HK-2 (cell line): ENCODE data around the gene REEP3.
A peak's percentile ranks its signal among the peaks of the same experiment; 100 is the strongest.

ENCODE experiments used
- DNase-seq: peaks from one replicate; pipeline ENCODE4 v3.0.0-alpha.2; 2018; ENCODE audit not compliant: unreplicated experiment

The REEP3 gene

DNA sequence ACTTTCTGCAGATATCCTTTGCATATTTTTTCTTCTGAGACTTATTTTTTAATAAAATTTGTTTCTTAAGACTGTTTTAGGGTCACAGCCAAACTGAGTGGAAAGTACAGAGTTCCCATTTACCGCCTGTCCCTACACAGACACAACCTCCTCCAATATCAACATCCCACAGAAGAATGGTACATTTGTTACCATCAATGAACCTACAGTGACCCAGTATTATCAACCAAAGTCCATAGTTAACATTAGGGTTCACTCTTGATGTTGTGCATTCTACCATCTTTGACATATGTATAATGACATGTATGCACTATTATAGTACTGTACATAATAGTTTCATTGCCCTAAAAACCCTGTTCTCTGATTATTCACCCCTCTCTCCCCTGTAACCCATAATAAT lies 14.6 kb upstream of the REEP3 start:
- no peak for DNase-seq

DNA sequence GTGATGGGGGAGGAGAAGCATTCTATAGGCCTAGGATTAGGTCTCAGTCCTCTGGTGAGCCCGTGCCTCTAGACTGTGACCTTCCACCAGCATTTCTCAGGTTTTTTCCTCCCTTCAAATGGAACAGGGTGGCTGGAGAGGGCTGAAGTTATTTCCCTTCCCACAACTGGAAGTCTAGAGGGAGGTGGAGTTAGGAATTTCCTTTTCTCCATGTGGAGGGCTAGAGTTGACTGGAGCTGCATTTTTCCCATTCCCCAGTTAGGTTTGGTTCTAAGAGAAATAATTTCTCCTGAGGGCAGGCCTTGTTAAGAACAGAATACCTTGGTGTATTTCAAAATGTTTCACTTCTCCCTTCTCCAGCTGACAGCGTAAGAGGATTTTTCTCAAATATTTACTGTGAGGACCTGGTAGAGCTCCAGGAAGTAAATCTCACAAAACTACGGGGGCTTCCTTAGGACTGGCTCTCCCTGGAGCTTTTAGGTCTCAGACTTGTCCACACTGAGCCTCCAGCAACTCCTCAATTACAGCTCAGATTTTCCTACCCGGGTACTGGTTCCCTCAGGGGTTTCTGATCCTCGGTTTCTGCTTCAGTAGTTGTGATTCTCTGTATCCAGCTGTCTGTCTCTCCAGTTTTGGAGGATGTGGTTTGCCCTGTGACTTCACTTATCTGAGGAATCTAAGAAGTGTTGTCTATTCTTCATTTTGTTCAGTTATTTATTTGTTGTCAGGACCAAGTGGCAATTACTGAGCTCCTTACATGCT lies 6.0 kb upstream of the REEP3 start:
- DNase-seq, result peak; percentile 26

DNA sequence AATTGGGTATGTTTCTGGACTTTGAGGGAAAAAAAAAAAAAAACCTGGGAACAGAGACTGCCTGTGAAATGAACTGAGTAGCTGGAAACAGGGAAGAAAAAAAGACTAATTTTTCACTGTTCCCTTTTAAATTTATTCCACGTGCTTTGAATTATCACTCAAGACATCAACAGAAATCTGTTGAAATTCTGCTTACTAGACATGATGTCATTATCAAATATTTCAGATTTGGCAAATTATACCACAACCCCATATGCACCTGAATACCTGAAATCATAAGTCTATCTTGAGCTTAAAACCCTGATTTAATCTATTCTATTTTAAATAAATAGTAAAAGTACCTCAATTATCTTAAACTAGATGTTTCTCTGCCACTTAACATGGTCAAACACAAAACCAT lies 5.0 kb upstream of the REEP3 start:
- DNase-seq, result no peak

DNA sequence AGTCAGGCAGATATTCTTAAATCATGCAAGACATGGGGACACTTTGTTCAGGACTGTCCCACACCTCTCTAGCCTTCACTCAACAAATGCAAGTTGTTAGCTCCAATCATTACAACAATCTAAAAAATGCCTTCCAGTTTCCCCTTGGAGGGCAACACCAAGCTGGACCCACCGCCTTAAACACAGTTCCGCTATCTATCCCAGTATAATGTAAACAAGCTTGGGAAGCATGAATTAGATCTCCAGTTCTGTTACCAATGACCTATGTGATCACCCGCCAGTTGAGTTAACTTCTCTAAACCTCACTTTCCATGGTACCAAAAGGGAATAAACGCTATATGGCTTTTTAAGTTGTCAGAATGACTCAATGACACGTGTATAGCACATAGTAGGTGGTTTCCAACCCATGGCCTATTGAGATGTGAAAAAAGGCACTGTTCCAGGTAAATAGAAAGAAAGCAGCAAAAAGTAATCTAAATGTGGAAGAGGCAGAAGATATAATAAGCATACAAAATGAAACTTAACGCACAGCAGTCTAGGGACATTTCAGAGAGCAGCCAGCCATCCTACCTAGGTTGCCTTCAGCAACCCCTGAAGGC lies 2.4 kb upstream of the REEP3 start:
- DNase-seq, result no peak

DNA sequence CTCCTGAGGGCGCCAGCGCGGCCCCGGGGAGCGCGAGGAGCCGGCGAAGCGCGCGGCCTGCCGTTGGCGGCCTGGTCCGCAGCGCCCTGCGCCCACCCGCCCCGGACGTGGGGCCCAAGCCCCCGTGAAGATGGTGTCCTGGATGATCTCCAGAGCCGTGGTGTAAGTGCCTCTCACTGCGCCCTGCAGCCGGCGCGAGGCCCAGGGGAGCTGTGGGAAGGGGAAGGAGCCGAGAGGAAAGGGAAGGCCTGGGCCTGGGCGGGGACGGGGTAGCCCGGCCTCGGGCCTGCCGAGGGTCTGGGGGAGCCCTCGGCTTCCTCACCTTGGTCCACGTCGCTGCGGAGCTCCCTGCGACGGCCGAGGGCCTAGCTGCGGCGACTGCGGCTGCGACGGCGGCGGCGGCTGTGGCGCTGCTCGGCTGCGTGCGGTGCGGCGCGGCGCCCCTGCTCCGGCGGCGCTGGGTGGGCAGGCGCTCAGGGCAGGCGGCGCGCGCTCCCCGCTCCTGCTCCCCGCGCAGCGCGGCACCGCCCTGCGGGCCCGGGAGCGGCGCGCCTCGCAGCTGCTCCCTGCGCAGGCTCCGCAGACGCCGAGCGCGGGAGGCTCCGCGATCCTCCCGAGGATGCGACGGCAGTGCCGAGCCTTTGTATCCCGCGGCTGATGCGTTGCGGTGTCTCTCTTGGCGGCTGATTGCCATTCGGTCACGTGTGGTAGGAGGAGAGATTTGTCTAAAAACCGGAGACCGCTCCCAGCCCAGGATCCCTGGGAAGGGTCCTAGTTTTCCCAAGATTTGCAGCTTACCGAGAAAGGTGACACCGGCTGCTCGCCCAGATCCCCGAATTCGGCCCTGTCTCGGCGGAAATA lies 445 bp downstream of the REEP3 start:
- DNase-seq, result peak; percentile 81

DNA sequence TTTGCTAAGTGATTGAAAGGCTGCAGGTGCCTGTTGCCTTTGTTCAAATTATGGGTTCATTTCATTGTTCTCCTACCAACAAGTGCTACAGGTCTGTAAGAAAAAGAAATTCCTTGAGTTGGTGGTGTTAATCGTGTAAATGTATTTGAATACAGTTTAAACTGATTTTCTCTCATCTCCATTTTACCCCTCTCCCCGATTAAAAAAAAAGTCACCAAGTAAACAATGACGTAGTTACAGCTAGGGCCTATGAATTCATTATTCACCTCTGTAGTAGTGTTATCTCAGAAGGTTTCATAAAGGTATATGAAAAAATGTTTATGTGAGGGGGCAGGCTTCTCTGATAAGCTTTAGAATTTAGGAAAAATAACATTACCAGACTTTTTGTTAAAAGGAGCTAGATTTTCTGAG lies 1.1 kb downstream of the REEP3 start:
- DNase-seq, result no peak

DNA sequence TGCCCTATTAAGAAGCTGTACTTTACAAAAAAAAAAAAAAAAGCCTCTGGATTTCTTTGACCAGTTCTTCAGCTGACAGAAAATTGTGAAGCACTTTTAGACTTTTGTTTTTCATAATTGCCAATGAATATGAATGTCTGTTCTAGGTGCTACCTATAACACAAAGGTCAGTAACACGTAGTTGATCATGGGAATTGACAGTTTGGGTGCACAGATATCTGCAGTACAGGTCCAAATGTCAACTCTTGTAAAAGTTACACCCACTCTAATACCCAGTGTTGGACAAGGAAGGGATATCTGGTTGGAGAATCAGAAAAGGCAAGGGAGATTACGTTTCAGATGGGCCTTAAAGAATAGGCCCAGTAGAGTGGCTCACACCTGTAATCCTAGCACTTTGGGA lies 1.8 kb downstream of the REEP3 start:
- DNase-seq, result no peak

DNA sequence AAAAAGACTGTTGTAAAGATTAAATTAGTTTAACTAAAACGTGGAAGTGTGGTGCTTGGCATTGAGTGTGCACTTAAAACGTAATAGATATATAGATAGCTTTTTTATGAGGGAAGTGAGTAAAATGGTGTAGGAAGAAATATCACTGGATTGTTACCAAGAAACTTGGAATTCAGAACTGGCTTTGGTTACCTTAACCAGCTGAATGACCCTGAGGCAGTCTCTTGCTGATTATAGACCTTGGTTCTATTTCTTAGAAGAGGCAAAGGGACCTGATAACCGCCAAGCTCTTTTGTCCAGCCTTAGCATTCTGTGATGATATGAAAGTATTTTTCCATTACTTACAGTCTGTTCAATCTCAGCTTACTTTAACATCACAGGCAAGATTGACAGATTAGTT lies 3.8 kb downstream of the REEP3 start:
- DNase-seq, result no peak

DNA sequence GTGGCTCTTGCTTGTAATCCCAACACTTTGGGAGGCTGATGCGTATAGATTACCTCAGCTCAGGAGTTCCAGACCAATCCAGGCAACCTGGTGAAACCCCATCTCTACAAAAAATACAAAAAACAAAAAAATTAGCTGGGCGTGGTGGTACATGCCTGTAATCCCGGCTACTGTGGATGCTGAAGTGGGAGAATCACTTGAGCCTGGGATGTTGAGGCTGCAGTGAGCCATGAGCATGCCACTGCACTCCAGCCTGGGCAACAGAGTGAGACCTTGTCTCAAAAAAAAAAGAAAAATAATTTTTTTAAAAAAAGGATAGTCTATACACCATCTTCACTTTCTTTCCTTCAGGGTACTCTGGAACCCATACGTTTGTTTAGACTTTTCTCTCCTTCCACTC lies 6.2 kb downstream of the REEP3 start:
- DNase-seq, result no peak

DNA sequence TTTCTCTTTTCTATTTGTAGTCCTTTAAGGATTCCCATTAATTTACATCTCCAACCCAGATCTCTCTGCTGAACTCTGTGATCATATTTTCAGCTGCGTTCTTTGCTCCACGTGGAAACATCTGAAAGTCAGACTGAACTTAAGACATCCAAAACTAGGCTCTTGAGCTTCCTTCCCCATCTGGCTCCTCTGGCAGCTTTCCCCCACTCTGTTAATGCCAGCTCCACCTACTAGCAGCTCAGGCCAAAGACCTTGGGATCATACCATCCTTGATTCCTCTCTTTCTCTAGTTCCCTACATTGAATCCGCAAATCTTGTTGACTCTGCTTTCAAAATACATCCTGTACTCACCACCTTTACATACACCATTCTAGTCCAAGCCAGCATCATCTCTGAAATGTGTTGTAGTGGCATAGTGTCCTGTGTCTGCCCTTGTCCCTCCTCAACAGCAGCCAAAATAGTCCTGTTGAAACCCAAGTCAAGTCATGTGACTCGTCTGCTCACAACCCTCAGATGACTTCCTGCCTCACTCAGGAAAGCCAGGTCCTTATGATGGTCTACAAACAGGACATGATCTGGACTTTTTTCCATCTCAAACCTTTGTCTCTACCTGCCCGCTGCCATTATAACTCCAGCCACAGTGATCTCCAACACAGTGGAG lies 7.0 kb downstream of the REEP3 start:
- no peak for DNase-seq

DNA sequence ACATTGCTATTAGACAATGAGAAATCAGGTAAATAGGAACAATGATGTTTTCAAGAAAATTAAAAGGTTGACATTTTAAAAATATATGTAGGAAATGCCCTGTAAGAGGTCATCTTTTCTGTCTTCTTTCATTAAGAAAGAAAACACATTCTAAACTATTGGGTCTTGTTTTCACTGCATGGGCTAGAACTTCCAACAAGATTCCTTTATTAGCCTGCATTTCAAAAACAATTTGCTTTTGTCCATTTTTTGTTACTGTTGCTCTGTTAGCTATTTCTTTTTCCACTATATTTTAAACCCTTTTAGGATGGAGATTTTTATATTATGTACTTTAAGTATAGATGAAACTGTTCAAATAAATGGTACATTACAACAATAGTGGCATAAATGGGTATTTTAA lies 9.2 kb downstream of the REEP3 start:
- no peak for DNase-seq

DNA sequence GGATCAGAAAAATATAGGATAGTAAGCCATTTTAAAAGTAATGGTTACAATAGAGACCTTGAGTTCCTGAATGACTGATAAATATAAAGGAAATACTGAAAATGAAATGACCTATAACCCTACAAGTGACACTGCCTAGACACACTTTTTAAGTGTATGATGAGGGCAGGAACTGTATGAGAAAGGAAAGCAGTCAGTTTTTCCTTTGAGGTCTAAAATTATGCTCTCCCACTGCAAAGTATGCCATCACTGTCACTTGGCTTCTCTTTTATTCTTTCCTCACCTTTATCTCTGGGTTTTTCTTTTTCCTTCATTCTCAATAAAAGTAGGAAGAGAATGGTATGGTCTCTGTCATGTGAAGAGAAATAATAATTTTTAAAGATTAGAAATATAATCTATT lies 13.5 kb downstream of the REEP3 start:
- no peak for DNase-seq

DNA sequence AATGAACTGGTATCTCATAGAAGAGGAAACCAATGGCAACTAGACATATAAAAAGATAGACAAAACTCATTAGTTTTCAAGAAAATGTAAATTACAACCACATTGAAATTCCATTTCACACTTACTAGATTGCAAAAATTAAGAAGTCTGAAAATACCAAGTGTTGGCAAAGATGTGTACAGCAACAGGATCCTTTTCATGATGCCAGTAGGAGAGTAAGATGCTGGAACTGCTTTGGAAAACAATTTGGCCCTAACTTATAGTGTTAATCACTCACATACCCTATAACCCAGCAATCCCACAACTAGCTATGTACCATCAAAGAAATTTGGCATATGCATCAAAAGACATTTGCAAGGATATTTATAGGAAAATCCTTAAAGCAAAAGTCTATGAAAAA lies 15.5 kb downstream of the REEP3 start:
- no peak for DNase-seq

DNA sequence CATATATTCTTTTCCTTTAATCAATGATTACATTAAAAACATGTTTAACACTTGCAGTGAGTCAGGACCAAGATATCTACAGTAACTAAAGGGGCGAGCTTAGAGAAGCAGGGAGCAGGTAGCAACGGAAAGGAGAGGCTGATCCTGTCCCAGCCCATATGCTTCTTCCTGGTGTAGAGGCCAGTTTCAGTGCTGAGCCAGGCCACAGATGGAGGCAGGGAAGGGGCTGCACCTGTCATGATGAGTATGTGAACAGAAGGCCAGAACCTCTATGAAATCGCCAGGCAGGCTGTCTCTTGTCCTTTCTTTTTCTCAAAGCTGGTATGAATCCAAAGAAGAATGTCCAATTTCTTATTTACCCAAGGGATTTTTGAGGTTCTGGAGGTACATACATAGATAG lies 16.3 kb downstream of the REEP3 start:
- DNase-seq, result no peak

DNA sequence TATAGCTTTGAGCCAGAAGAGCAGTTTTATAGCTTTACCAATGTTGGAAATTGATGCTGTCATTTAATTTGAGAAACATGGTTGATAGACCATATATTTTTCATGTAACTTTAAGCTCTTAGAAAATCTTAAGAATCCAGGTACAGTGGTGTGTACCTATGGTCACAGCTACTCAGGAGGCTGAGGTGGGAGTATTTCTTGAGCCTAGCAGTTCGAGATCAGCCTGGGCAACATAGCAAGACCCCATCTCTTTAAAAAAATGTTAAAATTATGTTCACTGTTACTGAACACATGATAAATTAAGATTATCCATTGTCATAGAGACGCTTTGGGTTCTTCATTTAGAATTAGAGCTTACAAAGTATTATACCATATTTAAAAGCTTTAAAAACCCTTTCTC lies 18.2 kb downstream of the REEP3 start:
- no peak for DNase-seq

DNA sequence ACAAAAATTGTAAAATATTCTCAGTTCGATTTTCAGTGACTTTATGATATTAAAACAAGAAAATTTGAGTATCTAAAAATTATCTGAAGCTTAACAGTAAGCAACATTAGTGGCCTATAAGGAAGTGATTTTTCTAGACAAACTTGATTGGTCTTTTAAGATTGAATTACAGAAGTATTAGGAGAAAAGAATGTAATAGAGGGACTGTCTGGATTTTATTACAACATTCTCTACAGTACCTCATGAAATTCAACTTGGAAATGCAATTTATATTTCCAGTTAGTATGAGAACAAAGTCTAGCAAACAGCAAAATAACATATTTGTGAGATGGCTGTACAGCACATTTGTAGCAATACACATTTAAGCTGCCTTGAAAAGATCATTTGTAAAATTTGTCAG lies 18.8 kb downstream of the REEP3 start:
- DNase-seq, result no peak

DNA sequence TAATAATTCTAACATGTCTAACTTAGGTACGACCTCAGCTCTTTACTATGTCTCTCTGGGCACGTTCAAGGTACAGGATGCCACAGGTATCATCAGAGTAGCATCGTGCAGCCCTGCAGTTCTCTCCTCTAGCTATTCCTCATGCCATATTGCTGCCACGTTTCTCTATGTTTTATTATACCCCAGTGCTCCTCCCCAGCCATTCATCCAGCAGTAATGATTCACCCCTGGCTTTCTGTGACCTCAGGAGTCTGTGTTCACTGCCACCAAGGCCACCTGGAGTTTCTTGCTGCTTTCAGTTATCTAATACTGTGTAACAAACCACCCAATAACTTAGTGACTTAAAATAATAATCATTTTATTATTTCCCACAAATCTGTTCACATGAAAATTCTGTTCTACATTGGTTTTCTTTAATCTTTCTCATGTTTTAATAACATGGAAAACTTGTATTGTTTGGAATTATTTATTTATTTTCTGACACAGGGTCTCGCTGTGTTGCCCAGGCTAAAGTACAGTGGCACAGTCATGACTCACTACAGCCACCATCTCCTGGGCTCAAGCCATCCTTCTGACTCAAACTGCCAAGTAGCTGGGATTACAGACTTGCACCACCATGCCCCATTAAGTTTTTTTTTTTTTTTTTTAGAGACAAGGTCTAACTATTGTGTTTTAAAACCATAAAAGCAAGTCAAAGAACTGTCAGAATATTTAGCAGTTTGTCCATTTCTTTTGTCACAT lies 21.8 kb downstream of the REEP3 start:
- no peak for DNase-seq

DNA sequence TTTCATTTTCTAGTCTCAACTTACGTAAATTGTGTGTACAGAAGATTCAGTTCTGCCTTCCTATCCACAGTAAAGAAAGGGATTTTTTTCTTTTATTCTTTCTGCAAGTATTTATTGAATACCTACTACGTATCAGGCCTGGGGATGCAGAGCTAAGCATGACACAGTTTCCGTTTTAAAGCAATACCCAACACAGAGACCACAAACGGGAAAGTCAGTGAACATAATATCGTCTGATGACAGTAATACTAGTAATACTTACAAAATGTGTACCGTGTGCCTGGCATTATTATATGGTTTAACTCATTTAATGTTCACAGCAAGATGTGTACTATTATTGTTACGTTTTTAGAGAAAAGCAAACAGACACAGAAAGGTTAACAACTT lies 22.4 kb downstream of the REEP3 start:
- DNase-seq, result no peak

DNA sequence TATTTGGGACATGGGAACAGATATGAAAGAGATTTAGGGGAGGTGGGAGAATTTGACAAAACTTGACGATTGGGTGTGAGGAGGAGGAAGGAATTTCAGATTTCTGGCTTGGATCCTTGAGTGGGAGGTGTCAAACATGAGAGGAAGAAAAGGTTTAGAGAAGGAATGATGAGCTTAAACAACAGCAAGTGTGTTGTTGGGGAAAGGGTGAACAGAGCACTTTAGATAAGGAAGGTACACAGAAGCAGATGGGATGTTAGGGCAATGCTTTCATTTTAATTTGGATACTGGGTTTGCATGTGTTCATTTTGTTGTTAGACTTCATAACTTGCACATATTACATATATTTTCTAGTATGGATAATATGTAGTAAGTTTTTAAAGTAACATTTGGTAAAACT lies 23.2 kb downstream of the REEP3 start:
- no peak for DNase-seq

DNA sequence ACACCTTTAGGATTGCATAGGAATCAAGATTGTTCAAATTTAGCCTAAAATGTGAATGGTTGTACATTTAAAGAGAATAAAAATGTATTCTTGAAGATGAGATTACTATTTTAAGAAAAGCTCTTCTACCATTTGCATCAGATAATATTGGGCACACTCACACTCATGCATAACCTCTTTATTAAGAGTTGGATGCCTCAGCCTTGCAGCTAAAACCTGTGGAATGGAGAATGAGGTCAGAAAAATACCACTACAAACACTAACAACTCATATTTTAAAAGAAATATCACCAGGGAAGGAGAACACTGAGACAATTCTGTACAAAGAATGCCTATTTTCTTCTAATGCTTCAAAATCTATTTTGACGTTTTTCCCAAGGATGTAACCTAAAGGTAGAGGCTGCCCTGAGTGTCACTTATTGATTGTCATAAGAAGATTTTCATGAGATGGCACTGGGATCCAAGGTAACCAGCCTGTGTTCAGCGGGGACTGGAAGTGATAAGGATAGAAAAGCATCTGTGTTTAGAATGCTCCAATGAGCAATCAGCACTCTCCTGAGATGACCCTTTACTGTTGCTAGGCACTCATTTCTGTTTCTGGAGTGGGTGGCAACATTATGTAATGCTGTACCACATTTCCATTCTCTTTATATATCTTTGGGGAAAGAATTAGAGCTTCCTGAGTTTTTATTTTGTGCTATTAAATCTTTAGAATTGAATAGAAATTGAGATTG lies 26.6 kb downstream of the REEP3 start:
- no peak for DNase-seq

DNA sequence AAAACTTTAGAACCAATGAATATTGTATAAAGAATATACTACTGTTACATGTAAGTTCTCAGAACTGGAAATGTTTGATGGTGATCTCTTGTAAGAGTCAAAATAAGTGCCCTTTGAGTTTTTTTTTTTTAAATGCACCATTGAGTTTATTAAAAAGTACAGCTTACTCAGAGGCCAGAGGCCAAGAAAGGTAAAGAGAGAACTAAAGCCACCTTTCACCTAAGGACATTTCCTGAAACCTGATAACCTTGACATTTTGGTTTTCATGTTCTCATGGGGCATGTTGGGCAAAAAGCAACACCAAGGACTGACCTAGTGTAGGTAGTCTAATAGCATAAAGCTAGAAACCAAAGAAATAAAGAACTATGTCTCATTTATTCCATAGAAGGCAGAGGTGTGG lies 27.7 kb downstream of the REEP3 start:
- no peak for DNase-seq
